ENCODE measurements around the gene FARS2.

The FARS2 gene

DNA sequence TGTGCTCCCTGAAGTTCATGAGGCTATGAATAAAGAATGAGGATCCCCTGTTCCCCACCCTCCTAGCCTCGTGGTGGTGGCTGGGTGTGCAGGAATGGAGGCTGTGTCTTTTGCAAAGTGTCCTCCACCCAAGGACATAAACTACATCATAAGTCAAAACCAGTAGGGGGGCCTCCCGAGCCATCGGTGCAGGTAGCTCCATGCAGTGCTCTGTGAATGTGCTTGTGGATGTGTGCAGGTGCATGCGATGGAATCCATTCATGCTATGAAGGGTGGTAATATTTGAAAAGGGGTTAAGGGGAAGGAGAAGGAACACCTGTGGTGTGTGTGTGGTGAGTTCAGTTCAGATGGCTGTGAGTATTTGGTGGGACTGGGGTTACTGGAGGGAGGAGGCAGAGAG is 548.1 kb downstream of the FARS2 start:
- Histone ChIP-seq H3K9me3 (ENCODE audit: control insufficient read depth, insufficient read depth, low read length) (peaks cover 3% of the 10 kb centered on the region), H3K4me1 (ENCODE audit: control insufficient read depth, insufficient read depth, low read length) (no peaks in the 10 kb centered on the region), H3K27me3 (ENCODE audit: control insufficient read depth, insufficient read depth, low read length) (no peaks in the 10 kb centered on the region), H3K36me3 (ENCODE audit: control insufficient read depth, insufficient read depth, low read length) (no peaks in the 10 kb centered on the region), H3K4me3 (ENCODE audit: low read depth, low read length) (no peak overlapping the region), H3K9ac (ENCODE audit: low read depth, low read length) (no peak overlapping the region)

- H3K4me3 ChIP-seq (ENCODE audit: low read depth, low read length), result no peak overlapping the region
- H3K9ac ChIP-seq (ENCODE audit: low read depth, low read length), result no peak overlapping the region
- peaks cover 1% of the 10 kb centered on the region for H3K9me3 ChIP-seq (ENCODE audit: control insufficient read depth, insufficient read depth, low read length)
- H3K36me3 ChIP-seq (ENCODE audit: control insufficient read depth, insufficient read depth, low read length), result no peaks in the 10 kb centered on the region
- no peaks in the 10 kb centered on the region for H3K4me1 ChIP-seq (ENCODE audit: control insufficient read depth, insufficient read depth, low read length)
- no peaks in the 10 kb centered on the region for H3K27me3 ChIP-seq (ENCODE audit: control insufficient read depth, insufficient read depth, low read length)
Measured at GRCh38 chr6:5811997-5812396, 550.7 kb downstream of the FARS2 start.

- H3K9ac ChIP-seq (ENCODE audit: low read depth, low read length), result no peak overlapping the region
- H3K27me3 ChIP-seq (ENCODE audit: control insufficient read depth, insufficient read depth, low read length), result no peaks in the 10 kb centered on the region
- H3K36me3 ChIP-seq (ENCODE audit: control insufficient read depth, insufficient read depth, low read length), result no peaks in the 10 kb centered on the region
- no peaks in the 10 kb centered on the region for H3K9me3 ChIP-seq (ENCODE audit: control insufficient read depth, insufficient read depth, low read length)
- no peak overlapping the region for H3K4me3 ChIP-seq (ENCODE audit: low read depth, low read length)
- no peaks in the 10 kb centered on the region for H3K4me1 ChIP-seq (ENCODE audit: control insufficient read depth, insufficient read depth, low read length)
Measured at GRCh38 chr6:5813625-5814027, 552.3 kb downstream of the FARS2 start.

DNA sequence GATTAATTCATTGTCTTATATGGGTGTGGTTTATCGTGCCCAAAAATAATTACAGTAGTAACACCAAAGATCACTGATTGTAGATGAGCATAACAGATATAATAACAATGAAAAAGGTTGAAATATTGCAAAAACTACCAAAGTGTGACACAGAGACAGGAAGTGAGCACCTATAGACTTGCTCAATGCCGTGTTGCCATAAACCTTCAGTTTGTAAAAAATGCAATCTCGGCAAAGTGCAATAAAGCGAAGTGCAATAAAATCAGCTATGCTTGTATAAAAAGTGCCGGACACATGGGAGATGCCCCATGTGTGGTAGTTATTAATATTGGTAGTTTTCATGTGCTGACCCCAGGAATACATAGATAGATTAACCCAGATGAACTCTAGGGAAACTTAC is 552.8 kb downstream of the FARS2 start:
- H3K4me3 ChIP-seq (ENCODE audit: low read depth, low read length), result no peak overlapping the region
- no peaks in the 10 kb centered on the region for H3K27me3 ChIP-seq (ENCODE audit: control insufficient read depth, insufficient read depth, low read length)
- no peaks in the 10 kb centered on the region for H3K9me3 ChIP-seq (ENCODE audit: control insufficient read depth, insufficient read depth, low read length)
- H3K36me3 ChIP-seq (ENCODE audit: control insufficient read depth, insufficient read depth, low read length), result no peaks in the 10 kb centered on the region
- no peaks in the 10 kb centered on the region for H3K4me1 ChIP-seq (ENCODE audit: control insufficient read depth, insufficient read depth, low read length)
- no peak overlapping the region for H3K9ac ChIP-seq (ENCODE audit: low read depth, low read length)

DNA sequence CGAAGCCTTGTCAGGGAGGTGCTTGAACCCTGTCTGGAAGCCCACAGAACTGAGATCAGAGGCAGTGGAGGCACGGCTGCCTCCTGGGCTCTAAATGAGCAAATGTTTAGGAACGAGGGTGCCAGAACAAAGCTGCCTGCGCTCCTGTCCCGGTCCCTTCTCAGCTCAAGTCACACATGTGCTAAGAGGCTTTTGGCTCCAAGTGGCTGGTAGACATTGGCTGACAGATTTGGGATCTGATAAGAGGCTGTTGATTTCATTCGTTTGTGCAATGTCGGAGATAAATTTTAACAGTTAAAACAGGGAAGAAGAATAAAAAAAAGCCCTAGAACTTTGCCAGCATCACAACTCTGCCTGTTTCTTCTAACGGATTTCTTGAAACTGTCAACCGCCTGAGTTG is 553.6 kb downstream of the FARS2 start:
- Histone ChIP-seq H3K9me3 (ENCODE audit: control insufficient read depth, insufficient read depth, low read length) (no peaks in the 10 kb centered on the region), H3K27me3 (ENCODE audit: control insufficient read depth, insufficient read depth, low read length) (no peaks in the 10 kb centered on the region), H3K4me1 (ENCODE audit: control insufficient read depth, insufficient read depth, low read length) (no peaks in the 10 kb centered on the region), H3K9ac (ENCODE audit: low read depth, low read length) (no peak overlapping the region), H3K4me3 (ENCODE audit: low read depth, low read length) (no peak overlapping the region), H3K36me3 (ENCODE audit: control insufficient read depth, insufficient read depth, low read length) (no peaks in the 10 kb centered on the region)

GRCh38 chr6:5817869-5818268 is 556.6 kb downstream of the FARS2 start:
- Histone ChIP-seq H3K4me1 (ENCODE audit: control insufficient read depth, insufficient read depth, low read length) (no peaks in the 10 kb centered on the region), H3K4me3 (ENCODE audit: low read depth, low read length) (no peak overlapping the region), H3K9me3 (ENCODE audit: control insufficient read depth, insufficient read depth, low read length) (no peaks in the 10 kb centered on the region), H3K36me3 (ENCODE audit: control insufficient read depth, insufficient read depth, low read length) (no peaks in the 10 kb centered on the region), H3K9ac (ENCODE audit: low read depth, low read length) (no peak overlapping the region), H3K27me3 (ENCODE audit: control insufficient read depth, insufficient read depth, low read length) (no peaks in the 10 kb centered on the region)

GRCh38 chr6:5818959-5819358 is 557.6 kb downstream of the FARS2 start:
- Histone ChIP-seq H3K4me3 (ENCODE audit: low read depth, low read length) (no peak overlapping the region), H3K36me3 (ENCODE audit: control insufficient read depth, insufficient read depth, low read length) (no peaks in the 10 kb centered on the region), H3K27me3 (ENCODE audit: control insufficient read depth, insufficient read depth, low read length) (no peaks in the 10 kb centered on the region), H3K9ac (ENCODE audit: low read depth, low read length) (no peak overlapping the region), H3K9me3 (ENCODE audit: control insufficient read depth, insufficient read depth, low read length) (no peaks in the 10 kb centered on the region), H3K4me1 (ENCODE audit: control insufficient read depth, insufficient read depth, low read length) (no peaks in the 10 kb centered on the region)
